ENCODE data around the gene INCA1.

Gene INCA1

GRCh38 chr17:4947411-4948165, 49.7 kb downstream of the INCA1 start:
- DNase-seq, result peak; percentile 40 to 87 (median 56)

GRCh38 chr17:4947010-4947410, 50.3 kb downstream of the INCA1 start:
- DNase-seq, result no peak

- no peak for DNase-seq
Measured at GRCh38 chr17:4946312-4946976, 50.9 kb downstream of the INCA1 start.

GRCh38 chr17:4945944-4946280, 51.4 kb downstream of the INCA1 start:
- no peak for DNase-seq

GRCh38 chr17:4945176-4945943, 52.0 kb downstream of the INCA1 start:
- peak; percentile 35 to 85 (median 58) for DNase-seq

GRCh38 chr17:4944554-4945175, 52.7 kb downstream of the INCA1 start:
- no peak for DNase-seq

- DNase-seq, result peak in 3 of 5 donors; percentile 42 to 85 (median 45)
Measured at GRCh38 chr17:4944163-4944553, 53.2 kb downstream of the INCA1 start.

GRCh38 chr17:4942760-4943508, 54.4 kb downstream of the INCA1 start:
- no peak for DNase-seq

GRCh38 chr17:4941319-4941610, 56.1 kb downstream of the INCA1 start:
- DNase-seq, result no peak

GRCh38 chr17:4940555-4941318, 56.6 kb downstream of the INCA1 start:
- DNase-seq, result peak in 3 of 5 donors; percentile 31 to 56 (median 42)

- peak; percentile 91 to 100 (median 95) for DNase-seq
Measured at GRCh38 chr17:4939796-4940554, 57.3 kb downstream of the INCA1 start, which contains the start of the genes RNF167 and SLC25A11. RNF167 (plus strand) TSS chr17:4940268; CDS start chr17:4940910, 642 bp downstream. SLC25A11 (minus strand) TSS chr17:4940046; CDS start chr17:4939910, 136 bp downstream.

- peak in 1 of 5 donors; percentile 12 for DNase-seq
Measured at GRCh38 chr17:4939546-4939795, 57.9 kb downstream of the INCA1 start.

GRCh38 chr17:4938688-4939545, 58.4 kb downstream of the INCA1 start:
- DNase-seq, result no peak
